Ammon's horn (tissue), 1 donor: ENCODE measurements around the gene OR6X1.

Experiments used
- DNase-seq: peaks from one replicate; pipeline ENCODE4 v3.0.0-alpha.2; 2016; ENCODE audit warnings: low spot score

Gene OR6X1, protein sequence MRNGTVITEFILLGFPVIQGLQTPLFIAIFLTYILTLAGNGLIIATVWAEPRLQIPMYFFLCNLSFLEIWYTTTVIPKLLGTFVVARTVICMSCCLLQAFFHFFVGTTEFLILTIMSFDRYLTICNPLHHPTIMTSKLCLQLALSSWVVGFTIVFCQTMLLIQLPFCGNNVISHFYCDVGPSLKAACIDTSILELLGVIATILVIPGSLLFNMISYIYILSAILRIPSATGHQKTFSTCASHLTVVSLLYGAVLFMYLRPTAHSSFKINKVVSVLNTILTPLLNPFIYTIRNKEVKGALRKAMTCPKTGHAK

DNA sequence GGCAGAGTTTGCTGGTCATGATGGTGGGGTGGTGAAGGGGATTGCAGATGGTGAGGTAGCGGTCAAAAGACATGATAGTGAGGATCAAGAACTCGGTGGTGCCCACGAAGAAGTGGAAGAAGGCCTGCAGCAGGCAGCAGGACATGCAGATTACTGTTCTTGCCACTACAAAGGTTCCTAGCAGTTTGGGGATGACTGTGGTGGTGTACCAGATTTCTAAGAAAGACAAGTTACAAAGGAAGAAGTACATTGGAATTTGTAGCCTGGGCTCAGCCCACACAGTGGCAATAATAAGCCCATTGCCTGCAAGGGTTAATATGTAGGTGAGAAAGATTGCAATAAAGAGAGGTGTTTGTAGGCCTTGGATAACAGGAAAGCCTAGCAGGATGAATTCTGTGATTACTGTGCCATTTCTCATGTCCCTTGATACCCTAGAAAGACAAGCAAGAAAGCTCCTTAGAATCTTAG is at the start of gene OR6X1:
Gene OR6X1 (minus strand): TSS at position 418 of the 468 bp plus-strand sequence. CDS start 0 bp downstream, at position 418.
- DNase-seq, result no peak

DNA sequence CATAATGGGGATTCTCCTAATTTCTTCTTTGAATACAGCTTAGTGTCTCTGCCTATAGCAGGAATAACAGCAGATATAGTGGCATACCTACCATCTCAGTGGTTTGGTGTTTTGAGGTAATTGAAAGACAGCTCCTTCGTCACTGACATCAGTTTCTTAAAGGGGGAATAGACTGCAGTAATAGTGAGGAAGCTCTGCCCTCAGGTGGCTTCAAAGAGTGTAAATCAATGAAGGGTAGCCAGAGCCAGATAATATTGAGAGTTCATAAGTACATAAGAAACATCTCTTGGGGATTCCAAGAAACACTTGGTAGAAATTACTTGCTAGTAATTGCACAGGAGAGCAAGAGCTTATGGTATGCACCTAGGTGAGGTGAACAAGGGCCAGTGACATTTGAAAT is 47.4 kb upstream of the OR6X1 start:
- DNase-seq, result no peak

DNA sequence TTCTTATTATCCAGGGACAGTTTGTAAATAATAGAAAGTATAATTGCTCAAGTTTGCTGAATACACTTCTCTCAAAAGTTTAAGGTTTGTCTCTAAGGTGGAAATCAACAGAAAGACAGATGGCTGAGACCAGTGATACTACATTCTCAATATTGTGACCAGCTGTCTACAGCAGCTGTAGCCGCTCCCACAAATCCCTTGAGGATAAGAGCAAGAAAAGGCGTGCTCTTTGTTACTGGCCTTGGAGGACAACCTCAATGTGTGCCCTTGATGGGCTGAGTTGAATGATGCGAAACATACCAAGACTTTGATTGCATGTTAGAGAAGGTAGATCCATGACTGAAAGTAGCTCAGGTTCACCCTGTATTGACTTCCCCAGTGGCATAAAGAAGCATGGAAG is 45.7 kb upstream of the OR6X1 start:
- no peak for DNase-seq

DNA sequence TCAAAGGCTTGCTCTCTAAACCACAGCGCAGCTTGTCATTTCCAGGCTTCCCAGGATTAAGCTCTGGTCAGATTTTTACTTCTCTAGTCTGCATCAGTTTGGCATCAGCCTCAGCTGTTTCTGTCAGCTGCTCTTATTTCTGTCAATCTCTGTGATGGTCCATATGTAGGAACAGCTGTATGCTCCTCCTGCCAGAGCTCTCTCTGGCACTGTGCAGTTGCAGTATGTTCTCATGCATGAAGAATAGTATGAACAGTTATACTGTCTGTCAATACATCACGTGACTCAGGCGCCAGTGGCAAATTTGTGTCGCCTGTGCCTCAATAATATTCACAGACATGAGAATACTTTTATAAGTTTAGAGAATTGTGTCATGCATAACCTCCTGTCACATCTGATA is 45.1 kb upstream of the OR6X1 start:
- peak; percentile 3 for DNase-seq

DNA sequence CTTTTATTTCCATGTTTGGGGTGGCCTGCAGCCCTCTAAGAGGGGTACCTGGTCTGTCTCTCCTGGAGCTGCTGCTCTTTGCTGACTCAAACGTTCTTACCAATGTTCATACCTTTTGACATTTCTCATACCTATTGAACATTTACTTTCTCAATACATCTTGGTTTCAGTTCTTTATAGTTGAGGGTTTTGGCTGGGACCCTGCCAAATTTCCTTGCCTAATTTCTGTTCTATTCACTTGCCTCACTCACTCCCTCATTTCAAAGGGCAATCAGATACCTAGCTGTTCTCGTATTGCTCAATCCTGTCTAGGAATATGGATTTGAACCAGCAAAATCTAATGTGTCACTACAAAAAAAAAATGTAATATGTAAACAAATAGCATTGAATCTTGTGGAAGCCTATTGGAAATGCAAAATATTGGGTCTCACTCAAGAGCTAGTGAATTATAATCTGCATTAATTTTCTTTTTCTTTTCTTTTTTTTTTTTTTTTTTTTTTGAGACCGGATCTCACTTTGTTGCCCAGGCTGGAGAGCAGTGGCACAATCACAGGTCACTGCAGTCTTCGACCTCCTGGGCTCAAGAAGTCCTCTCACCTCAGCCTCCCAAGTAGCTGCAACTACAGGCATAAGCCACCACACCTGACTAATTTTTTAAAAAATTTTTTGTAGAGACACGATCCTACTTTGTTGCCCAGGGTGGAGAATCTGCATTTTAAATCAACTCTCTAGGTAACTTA is 44.4 kb upstream of the OR6X1 start:
- DNase-seq, result no peak

DNA sequence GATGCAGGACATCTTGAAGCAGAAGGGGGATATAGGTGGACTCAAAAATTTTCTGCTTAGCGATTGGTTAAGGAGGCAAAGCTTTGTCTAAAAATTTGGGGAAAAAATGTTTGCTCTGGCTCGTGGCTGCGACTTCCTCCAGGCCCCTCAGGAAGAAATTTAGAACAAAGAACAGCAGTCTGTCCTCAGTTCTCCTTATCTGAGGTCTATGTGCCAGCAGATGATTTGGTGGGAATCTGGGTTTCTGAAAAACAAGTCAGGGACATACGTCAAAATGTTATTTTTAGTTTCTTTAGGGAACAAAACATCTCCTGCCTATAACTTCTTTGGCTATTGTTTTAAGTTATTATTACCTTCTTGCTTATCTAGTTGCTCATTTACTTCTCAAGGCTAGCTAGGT is 43.8 kb upstream of the OR6X1 start:
- DNase-seq, result no peak

DNA sequence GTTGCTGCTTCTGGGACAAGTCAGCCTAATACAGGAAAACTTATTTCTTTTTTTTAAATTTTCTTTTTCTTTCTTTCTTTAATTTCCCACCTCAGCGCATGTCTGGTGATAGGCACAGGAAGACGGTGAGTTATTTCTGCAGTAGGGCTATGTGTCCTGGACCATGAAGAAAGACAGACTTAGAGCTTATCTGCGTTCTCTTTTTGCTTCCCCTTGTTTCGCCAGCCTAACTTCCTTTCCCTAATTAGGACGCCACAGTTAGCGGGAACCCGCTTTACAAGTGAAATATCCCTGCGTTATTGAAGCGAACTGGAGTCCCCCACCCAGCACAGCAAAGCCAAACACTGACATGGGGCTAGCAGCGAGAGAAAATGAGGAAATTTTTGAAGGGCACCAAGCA is 43.2 kb upstream of the OR6X1 start:
- no peak for DNase-seq

DNA sequence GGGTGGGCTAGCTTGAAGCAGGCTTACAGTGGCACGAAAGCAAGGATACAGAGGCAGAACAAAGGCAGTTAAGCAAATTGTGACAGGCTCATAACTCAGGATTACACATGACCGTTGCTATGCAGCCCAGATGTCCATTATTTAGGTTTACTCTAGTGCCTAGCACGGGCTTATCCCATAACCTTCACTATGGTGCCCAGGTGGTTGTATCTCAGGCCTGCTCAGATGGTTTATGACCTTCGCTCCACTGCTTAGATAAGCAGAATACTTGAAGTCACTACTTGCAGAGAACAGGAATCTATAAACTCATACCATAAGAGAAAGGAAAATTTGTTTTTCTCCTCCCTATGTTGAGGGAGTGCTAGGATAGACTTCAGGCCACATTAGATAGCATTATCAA is 42.8 kb upstream of the OR6X1 start:
- no peak for DNase-seq

DNA sequence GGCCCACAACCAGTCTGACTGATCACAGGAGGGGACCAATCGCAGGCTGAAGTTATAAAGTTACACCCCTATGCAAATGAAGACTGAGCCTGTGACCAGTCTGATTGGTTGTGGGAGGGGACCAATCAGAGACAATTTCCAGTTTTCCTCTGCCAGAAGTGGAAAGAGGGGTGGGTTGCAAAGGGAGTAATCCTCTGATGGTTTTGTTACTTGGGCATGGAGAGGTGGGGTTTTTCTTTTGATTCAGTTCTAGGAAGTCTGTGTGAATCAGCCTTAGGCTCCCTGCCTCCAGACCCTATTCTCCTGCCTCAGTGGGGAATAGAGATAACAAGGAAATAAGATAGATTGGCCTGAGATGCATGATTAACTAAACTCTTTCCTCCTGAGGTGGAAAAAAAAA is 41.9 kb upstream of the OR6X1 start:
- DNase-seq, result no peak

DNA sequence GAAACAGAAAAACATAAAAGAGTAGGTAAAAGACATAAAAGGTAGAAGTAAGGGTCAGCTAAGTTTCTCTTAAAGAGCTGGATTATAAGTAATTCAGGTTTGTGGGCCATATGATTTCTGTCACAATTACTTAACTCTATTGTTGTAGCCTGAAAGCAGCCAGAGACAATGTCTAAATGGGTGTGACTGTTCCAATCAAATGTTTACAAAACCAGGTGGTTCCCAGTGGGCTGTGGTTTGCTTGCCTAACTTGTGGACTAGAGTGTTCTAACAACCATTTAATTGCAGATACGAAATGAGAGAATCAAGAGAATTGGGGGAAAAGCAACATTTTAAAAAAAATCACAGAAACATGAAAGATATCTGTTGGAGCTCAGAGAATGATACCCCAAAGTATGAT is 29.2 kb upstream of the OR6X1 start:
- no peak for DNase-seq

DNA sequence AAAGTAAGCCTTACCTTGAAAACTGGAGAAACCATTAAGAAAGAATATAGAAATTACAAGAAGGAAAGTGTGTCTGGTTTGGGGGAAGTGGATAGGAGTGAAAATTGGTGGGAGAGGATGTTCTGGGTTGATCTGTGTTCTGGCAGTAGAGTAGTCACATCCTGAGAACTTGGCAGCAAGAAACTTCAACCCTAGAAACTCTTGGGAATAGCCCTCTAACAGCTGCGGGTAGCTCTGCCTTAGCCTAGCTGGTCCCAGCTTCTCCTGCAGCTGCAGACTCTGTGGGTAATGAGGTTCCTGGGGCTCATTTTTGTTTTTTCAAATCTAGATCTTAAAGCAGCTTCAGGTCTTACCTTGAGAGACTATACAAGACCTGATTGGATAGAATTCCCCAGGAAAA is 24.2 kb upstream of the OR6X1 start:
- no peak for DNase-seq

DNA sequence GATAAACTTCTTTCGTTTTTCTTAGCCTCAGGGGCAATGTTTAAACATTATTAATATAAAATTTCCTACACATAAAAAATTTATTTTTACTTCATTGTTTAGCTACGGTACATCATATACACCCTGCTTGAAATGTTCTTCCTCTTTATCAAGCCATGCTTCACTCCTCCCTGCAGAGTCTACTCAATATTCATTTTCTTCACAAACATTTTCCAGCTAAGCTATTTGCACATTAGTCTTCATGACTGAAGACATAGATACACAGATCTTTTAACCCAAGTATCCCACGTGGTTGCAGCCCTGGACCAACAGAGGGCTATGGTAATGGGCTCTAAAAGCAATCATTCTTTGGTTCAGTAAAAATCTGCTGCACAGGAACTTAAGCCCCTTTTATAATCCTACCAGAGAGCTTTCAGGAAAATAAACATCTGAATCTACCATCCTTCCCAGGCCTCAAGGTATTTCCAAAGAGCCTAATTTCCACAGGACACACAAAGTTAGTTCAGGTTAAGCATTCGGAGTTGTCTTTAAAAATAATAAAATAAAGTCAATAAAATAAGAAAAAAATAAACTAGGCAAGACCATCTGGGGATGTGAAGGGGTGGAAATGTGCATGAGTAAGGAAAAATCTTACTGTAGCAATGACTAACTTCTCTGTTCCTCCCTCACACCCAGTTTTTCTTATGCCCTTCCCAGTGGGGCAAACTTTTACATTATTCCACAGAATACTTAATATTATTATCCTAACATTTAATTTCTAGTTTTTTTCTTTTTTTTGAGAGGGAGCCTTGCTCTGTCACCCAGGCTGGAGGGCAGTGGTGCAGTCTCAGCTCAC is 21.6 kb upstream of the OR6X1 start:
- no peak for DNase-seq

DNA sequence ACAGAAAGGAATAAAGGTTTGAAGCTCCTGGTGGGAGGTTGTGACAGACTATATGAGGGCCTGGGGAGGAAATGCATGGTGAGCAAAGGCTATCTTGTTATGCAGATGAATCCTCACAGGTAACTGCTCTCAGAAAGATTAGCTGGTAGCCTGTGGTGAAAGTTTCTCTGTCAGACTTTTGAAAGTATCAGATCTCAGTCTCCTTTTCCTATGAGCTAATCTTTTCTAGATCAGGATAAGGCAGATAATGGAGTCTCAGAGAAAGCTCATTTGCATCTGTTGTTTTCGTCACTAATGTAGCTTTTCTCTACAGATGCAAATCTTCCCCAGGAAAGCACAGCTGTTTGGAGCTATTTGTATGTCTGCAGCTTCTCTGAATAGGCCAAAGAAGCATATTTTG is 21.0 kb upstream of the OR6X1 start:
- no peak for DNase-seq

DNA sequence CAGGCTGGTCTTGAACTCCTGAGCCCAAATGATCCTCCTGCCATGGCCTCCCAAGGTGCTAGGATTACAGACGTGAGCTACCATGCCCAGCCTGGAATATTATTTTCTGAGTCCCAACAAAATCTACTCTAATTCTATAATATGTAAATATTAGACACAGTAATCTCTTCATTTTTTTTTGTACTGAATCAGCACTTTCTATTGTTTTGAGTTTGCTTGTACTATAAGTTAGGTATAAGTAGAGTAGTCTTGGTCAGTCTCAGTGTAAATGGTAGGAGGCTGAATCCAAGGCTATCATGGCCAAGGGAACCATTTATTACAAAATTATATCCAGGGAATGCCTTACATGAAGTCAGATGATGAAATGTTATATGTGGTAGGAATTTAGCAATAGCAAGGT is 19.6 kb upstream of the OR6X1 start:
- no peak for DNase-seq

DNA sequence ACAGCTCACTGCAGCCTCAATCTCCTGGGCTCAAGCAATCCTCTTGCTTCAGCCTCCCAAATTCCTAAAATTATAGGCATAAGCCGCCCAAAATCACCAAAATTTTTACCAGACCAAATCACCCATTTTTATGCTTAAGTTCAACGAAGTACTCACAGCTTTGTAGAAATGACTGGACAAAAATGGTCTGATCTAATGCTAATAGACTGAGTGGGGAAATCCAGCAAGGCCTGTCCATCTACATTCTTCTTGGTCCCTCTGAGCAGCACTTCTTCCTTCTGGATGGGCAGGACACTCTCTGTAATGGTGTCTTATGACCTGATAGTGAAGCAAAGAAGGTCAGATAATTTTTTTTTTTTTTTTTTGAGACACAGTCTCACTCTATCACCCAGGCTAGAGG is 18.7 kb upstream of the OR6X1 start:
- DNase-seq, result no peak

DNA sequence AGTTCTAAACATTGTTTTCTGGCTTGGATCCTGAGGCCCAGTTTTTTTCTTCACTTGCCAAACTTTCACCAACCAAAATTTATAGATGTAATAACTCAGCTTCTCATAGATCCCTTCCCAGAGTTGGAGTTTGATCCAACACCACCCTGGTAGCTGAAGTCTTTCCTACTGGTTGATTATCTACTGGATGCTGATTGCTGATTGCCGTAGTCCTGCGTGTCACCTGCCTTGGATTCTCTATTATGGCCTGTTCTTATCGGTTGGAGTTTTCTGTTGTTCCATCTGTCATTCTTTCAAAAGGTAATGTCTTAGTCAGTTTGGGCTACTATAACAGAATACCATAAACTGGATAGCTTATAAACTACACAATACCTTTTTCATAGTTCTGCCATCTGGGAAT is 17.3 kb upstream of the OR6X1 start:
- no peak for DNase-seq

DNA sequence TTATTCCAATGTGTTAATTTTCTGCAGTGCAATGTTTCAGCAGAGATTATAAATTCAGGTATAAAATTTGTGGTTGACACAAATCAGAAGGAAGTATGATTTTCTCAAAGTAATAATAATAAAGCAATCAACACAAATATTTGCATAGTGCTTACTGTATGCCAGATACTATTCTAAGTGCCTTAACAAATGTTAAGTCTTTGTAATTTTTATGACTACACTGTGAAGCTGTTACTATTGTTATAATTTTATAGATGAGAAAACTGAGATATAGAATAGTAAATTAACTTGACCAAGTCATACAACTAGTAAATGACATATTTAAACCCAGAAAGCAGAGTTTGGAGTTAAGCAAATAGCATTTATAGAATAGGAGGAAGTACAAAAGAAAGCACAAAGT is 16.4 kb upstream of the OR6X1 start:
- no peak for DNase-seq

DNA sequence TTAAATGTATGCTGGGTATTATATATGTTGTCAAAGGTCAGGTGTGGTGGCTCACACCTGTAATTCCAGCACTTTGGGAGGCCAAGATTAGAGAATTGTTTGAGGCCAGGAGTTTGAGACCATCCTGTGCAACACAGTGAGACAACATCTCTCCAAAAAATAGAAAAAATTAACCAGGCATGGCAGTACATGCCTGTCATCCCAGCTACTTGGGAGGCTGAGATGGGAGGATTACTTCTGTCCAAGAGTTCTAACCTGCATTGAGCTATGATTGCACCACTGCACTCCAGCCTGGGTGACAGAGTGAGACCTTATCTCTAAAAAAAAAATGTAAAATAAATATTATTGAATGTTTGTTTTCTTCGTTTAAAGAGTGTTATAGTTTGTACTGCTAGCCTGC is 11.3 kb upstream of the OR6X1 start:
- DNase-seq, result no peak

DNA sequence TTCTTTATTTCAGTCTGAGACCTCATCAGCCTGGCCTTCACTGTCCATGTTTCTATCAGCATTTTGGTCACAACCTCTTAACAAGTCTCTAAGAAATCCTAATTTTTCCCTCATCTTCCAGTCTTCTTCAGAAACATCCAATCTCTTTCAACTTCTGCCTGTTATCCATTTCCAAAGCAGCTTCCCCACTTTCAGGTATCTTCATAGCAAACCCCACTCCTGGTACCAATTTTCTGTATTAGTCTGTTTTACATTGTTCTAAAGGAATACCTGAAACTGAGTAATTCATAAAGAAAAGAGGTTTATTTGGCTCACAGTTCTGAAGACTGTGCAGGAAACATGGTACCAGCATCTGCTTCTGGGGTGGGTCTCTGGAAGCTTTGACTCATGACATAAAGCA is 8.1 kb upstream of the OR6X1 start:
- DNase-seq, result no peak

DNA sequence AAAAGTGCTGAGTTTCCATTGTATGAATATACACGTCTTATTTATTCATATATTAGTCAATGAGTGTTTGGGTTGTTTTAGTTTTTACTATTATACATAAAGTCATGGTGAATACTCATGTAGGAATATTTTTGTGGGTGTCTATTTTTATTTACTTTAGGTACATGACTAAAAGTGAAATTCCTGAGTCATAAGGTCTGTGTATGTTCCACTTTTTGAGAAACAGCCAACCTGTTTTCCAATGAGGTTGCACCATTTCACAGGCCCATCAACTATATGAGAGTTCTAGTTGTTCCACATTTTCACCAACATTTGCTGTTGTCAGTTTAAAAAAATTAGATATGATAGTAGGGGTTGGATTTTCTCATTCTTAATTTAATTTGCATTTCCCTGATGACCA is 6.6 kb upstream of the OR6X1 start:
- DNase-seq, result no peak

DNA sequence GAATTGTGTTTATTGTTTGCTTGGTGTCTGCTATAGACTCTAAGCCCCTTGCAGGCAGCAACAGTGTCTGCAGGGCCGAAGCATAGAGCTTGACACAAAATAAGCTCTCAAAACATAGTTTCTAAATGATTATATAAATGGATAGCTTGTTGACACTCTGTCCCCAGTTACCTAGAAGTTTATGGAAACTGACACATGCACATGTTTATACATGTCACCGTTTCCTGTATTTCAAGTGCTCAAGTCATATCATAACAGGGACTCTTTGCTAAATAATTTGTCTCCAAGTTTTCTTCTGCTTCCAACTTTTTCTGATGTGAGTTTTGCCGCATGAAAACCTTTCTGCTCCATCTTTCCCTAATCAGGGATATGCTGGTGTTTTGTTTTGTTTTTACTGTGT is 3.7 kb upstream of the OR6X1 start:
- no peak for DNase-seq

DNA sequence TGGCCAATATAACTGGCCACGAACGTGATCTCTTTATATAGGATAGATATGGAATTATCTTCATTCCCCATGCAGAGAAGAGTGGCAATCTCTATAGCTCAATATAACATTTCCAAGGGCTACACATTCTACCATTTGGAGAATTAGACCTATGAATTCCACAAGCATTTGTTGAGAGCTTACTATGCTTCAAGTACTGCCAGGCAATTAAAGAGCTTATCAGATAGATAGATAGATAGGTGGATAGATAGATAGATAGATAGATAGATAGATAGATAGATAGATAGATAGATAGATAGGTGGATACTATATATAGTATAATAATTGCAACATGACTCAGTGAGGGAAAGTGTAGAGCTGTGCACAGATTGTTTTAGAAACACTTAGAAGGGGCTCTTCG is 1.5 kb upstream of the OR6X1 start:
- DNase-seq, result no peak

DNA sequence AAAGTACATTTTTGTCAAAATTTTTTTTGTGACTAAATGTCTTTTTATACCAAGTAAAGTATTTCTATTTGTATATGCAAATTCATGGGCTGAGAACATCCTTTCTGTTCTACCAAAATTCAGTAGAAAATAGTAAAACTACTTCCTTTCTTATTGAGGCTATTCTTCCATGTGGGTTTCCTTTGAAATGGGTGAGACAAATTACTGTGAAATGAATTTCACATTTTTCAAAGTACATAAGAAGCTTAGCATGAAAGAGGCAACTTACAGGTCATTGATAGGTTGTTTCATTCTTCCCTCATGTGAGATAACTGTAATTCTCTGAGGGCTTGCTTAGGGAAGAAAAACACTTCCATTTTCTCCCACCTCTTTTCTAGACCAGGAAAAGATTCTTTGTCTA is 1.0 kb upstream of the OR6X1 start:
- no peak for DNase-seq
